Loucy (cell line): ENCODE data around the gene PARM1.

ENCODE experiments used
- H2AFZ ChIP-seq: fragments of 200-600 bp; sonication (generic); 2 replicates; pipeline ENCODE4 v1.6.0; 2016; ENCODE audit warnings: antibody characterized with exemption, mild to moderate bottlenecking, low read length, moderate library complexity
- H3F3A ChIP-seq: fragments of 200-600 bp; 2 replicates; pipeline ENCODE4 v1.6.0; 2016; ENCODE audit warnings: antibody characterized with exemption, low read depth, mild to moderate bottlenecking
- H3K27me3 ChIP-seq: fragments of 200-600 bp; sonication (generic); 2 replicates; pipeline ENCODE4 v1.6.1; 2014; ENCODE audit warnings: low read length, mild to moderate bottlenecking; ENCODE audit not compliant: insufficient read depth, poor library complexity, severe bottlenecking
- H3K36me3 ChIP-seq: fragments of 200-600 bp; sonication (generic); 2 replicates; pipeline ENCODE4 v1.6.1; 2016; ENCODE audit warnings: low read length; ENCODE audit not compliant: insufficient read depth
- H3K4me1 ChIP-seq: fragments of 200-600 bp; sonication (generic); 2 replicates; pipeline ENCODE4 v1.5.1; 2014; ENCODE audit warnings: low read length, mild to moderate bottlenecking; ENCODE audit not compliant: insufficient read depth, poor library complexity, severe bottlenecking
- H3K4me2 ChIP-seq: fragments of 200-600 bp; sonication (generic); 2 replicates; pipeline ENCODE4 v1.6.0; 2014; ENCODE audit warnings: antibody characterized with exemption, low read length, low read depth, mild to moderate bottlenecking; ENCODE audit not compliant: poor library complexity, severe bottlenecking
- H3K4me3 ChIP-seq: fragments of 200-600 bp; sonication (generic); 2 replicates; pipeline ENCODE4 v1.5.1; 2014; ENCODE audit warnings: low read length, mild to moderate bottlenecking, mixed read lengths; ENCODE audit not compliant: poor library complexity, severe bottlenecking
- H3K79me2 ChIP-seq: fragments of 200-600 bp; sonication (generic); 2 replicates; pipeline ENCODE4 v1.6.1; 2014; ENCODE audit warnings: low read length; ENCODE audit not compliant: insufficient read depth
- H3K9ac ChIP-seq: fragments of 200-600 bp; sonication (generic); 2 replicates; pipeline ENCODE4 v1.6.0; 2014; ENCODE audit warnings: mild to moderate bottlenecking, low read depth, low read length, moderate library complexity; ENCODE audit not compliant: poor library complexity, severe bottlenecking
- H3K9me2 ChIP-seq: fragments of 200-600 bp; sonication (generic); replicated peaks from 2 replicates; pipeline ENCODE4 v1.6.1; 2016; ENCODE audit warnings: low read depth, low read length, mixed read lengths
- H3K9me3 ChIP-seq: fragments of 200-600 bp; sonication (generic); 2 replicates; pipeline ENCODE4 v1.6.1; 2014; ENCODE audit warnings: mild to moderate bottlenecking, antibody characterized with exemption, low read length, low read depth; ENCODE audit not compliant: insufficient read depth
- H4K20me1 ChIP-seq: fragments of 200-600 bp; sonication (generic); 2 replicates; pipeline ENCODE4 v1.6.0; 2014; ENCODE audit warnings: antibody characterized with exemption, low read length, mild to moderate bottlenecking; ENCODE audit not compliant: insufficient read depth, poor library complexity, severe bottlenecking
- EZH2phosphoT487 ChIP-seq: fragments of 200-600 bp; IDR thresholded peaks from 2 replicates; pipeline ENCODE4 v1.6.1; 2018; ENCODE audit warnings: antibody characterized with exemption, mild to moderate bottlenecking, moderate library complexity, borderline replicate concordance
- TF ChIP-seq, protein P1 (sequence below): fragments of 200-600 bp; sonication (generic); conservative IDR thresholded peaks from 2 replicates; pipeline ENCODE4 v1.5.1; 2014; ENCODE audit warnings: mild to moderate bottlenecking, antibody characterized with exemption, low read length

Gene PARM1

DNA sequence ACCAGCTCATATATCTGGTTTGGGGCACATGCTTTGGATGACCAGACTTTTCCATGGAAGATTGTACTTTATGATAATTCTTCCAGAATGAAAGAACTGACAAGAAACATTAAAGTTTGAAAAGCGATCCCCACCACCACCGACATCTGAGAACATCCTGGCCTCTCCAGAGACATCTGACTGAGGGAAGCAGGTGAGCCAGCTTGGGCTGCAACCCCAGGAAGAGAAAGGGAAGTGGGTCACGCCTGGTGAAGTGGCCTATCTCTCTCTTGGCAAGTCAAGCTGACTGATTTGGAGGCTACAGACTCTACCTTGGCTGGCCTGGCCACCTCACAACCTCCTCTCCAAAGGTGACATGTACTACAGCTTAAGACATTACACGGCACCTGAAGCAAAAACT is 20.7 kb downstream of the PARM1 start:
- Histone ChIP-seq H3K4me3 (no peak overlapping the region), H4K20me1 (no peaks in the 10 kb centered on the region), H3K79me2 (no peaks in the 10 kb centered on the region), H3K4me2 (no peak overlapping the region), H2AFZ (no peak overlapping the region), H3K36me3 (no peaks in the 10 kb centered on the region), H3K27me3 (no peaks in the 10 kb centered on the region), H3K4me1 (no peaks in the 10 kb centered on the region), H3K9ac (no peak overlapping the region), H3F3A (no peaks in the 10 kb centered on the region), H3K9me3 (no peaks in the 10 kb centered on the region), H3K9me2 (no peaks in the 10 kb centered on the region)
- TF ChIP-seq, protein P1, sequence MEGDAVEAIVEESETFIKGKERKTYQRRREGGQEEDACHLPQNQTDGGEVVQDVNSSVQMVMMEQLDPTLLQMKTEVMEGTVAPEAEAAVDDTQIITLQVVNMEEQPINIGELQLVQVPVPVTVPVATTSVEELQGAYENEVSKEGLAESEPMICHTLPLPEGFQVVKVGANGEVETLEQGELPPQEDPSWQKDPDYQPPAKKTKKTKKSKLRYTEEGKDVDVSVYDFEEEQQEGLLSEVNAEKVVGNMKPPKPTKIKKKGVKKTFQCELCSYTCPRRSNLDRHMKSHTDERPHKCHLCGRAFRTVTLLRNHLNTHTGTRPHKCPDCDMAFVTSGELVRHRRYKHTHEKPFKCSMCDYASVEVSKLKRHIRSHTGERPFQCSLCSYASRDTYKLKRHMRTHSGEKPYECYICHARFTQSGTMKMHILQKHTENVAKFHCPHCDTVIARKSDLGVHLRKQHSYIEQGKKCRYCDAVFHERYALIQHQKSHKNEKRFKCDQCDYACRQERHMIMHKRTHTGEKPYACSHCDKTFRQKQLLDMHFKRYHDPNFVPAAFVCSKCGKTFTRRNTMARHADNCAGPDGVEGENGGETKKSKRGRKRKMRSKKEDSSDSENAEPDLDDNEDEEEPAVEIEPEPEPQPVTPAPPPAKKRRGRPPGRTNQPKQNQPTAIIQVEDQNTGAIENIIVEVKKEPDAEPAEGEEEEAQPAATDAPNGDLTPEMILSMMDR, result no peak
- TF ChIP-seq EZH2phosphoT487, result no peak

DNA sequence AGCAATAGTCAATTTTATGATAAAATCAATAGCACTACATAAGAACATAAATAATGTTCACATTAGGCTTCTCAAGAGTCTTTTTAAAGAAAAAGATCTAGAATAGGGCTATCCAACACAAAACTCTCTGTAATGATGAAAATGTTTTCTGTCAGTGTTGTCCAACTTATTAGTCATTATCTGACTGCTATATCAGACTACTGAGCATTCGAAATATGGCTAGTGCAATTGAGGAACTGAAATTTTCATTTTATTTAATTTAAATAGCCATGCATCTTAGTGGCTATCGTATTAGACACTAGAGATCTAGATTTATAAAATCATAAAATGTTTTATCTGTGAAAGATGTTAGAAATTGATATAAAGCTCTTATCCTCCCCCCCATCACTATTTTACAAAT is 26.0 kb downstream of the PARM1 start:
- Histone ChIP-seq H3K4me2 (no peak overlapping the region), H3K27me3 (no peaks in the 10 kb centered on the region), H3K9ac (no peak overlapping the region), H4K20me1 (no peaks in the 10 kb centered on the region), H2AFZ (no peak overlapping the region), H3K9me2 (no peaks in the 10 kb centered on the region), H3K79me2 (no peaks in the 10 kb centered on the region), H3K9me3 (no peaks in the 10 kb centered on the region), H3K4me3 (no peak overlapping the region), H3K36me3 (no peaks in the 10 kb centered on the region), H3K4me1 (no peaks in the 10 kb centered on the region), H3F3A (no peaks in the 10 kb centered on the region)
- TF ChIP-seq EZH2phosphoT487, result no peak
- TF ChIP-seq, protein P1, result no peak

DNA sequence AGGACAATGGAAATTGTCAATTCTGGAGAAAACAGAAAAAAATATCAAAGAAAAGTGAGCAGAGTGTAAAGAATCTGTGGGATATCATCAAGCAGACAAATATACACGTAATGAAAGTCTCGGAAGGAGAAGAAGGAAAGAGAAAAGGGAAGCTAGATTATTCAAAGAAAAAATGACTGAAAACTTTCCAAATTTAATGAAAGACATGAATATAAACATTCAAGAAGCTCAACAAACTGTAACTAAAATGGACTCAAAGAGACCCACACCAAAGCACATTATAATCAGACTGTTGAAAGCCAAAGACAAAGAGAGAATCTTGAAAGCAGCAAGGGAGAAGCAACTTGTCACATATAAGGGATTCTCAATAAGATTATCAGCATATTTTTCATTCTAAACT is 28.3 kb downstream of the PARM1 start:
- no peaks in the 10 kb centered on the region for H3K79me2 ChIP-seq
- no peak overlapping the region for H2AFZ ChIP-seq
- H3K4me3 ChIP-seq, result no peak overlapping the region
- no peak overlapping the region for H3K4me2 ChIP-seq
- H3K9me3 ChIP-seq, result no peaks in the 10 kb centered on the region
- H3K36me3 ChIP-seq, result no peaks in the 10 kb centered on the region
- no peak overlapping the region for H3K9ac ChIP-seq
- H3K27me3 ChIP-seq, result no peaks in the 10 kb centered on the region
- TF ChIP-seq, protein P1, result no peak
- no peak for TF ChIP-seq EZH2phosphoT487
- H3K9me2 ChIP-seq, result no peaks in the 10 kb centered on the region
- no peaks in the 10 kb centered on the region for H3K4me1 ChIP-seq
- H3F3A ChIP-seq, result no peaks in the 10 kb centered on the region
- H4K20me1 ChIP-seq, result no peaks in the 10 kb centered on the region
